Testis (tissue), 3 donors: ENCODE measurements around the gene SH2D4B. TPM values are rescaled to one million over a fixed set of nuclear protein-coding genes. Genes with fewer than 3 reads are reported as not detected.

Experiments
- DNase-seq: peaks from one replicate; pipeline ENCODE4 v3.0.0-alpha.2; 2019
- H3K27ac ChIP-seq, 2 donors: fragments of 200-600 bp; sonication (generic); one replicate each; pipeline ENCODE4 v1.5.1; 2019
- H3K27me3 ChIP-seq: fragments of 200-600 bp; sonication (generic); one replicate; pipeline ENCODE4 v1.5.1; 2019
- H3K36me3 ChIP-seq: fragments of 200-600 bp; sonication (generic); one replicate; pipeline ENCODE4 v1.5.1; 2017; ENCODE audit warnings: low read depth; ENCODE audit errors: missing control alignments
- H3K4me1 ChIP-seq: fragments of 200-600 bp; sonication (generic); one replicate; pipeline ENCODE4 v1.5.1; 2019
- H3K4me3 ChIP-seq, 2 donors: fragments of 200-600 bp; sonication (generic); one replicate each; pipeline ENCODE4 v1.5.1; 2017 to 2019
- H3K9me3 ChIP-seq: fragments of 200-600 bp; sonication (generic); one replicate; pipeline ENCODE4 v1.5.1; 2017
- POLR2A ChIP-seq: fragments of 450-650 bp; IDR thresholded peaks from one replicate; pipeline ENCODE4 v1.6.1; 2017; ENCODE audit warnings: antibody characterized with exemption, mild to moderate bottlenecking, moderate library complexity
- WGBS, 2 donors: methylation state at CpG; one replicate each; pipeline ENCODE4 v1.1.5; 2018; 5-methylcytosine and 5-hydroxymethylcytosine counted together
- intact Hi-C: fragments of 100-400 bp; cut with DNase I; formaldehyde crosslinking; loops from one replicate; pipeline ENCODE4 v1.15.1; 2023; ENCODE audit warnings: low total_unique reads
- polyA plus RNA-seq: library from polyadenylated mRNA; stranded (reverse); fragments of 350-450 nt; fragmentation: Illumina TruSeq; extraction: RNeasy Lipid Tissue Mini Kit (QIAGEN cat#74804); gene quantifications from one replicate; pipeline ENCODE4 v1.2.3, GENCODE V29; 2014; ENCODE audit warnings: low read depth, low replicate concordance; ENCODE audit not compliant: insufficient read depth
- total RNA-seq, 2 donors: library from RNA; depleted of rRNA; stranded (reverse); fragments of >200 nt; gene quantifications; one replicate each; pipeline ENCODE4 v1.2.3, GENCODE V29; 2016
- TF ChIP-seq, protein P1 (sequence below), 3 experiments: fragments of 450-650 bp in 2 of 3; fragments of 200-600 bp in 1 of 3; sonication (generic) in 1 of 3; IDR thresholded peaks; one replicate each; pipeline ENCODE4 v1.5.1; 2016 to 2019; ENCODE audit warnings: antibody characterized with exemption in 3 of 3, mild to moderate bottlenecking in 2 of 3, moderate library complexity in 1 of 3

SH2D4B gene
- total and polyA plus RNA-seq, 3 donors from 2014 or later, result 0.22 to 1.1 (median 0.55) TPM

- TF ChIP-seq, protein P1, sequence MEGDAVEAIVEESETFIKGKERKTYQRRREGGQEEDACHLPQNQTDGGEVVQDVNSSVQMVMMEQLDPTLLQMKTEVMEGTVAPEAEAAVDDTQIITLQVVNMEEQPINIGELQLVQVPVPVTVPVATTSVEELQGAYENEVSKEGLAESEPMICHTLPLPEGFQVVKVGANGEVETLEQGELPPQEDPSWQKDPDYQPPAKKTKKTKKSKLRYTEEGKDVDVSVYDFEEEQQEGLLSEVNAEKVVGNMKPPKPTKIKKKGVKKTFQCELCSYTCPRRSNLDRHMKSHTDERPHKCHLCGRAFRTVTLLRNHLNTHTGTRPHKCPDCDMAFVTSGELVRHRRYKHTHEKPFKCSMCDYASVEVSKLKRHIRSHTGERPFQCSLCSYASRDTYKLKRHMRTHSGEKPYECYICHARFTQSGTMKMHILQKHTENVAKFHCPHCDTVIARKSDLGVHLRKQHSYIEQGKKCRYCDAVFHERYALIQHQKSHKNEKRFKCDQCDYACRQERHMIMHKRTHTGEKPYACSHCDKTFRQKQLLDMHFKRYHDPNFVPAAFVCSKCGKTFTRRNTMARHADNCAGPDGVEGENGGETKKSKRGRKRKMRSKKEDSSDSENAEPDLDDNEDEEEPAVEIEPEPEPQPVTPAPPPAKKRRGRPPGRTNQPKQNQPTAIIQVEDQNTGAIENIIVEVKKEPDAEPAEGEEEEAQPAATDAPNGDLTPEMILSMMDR (IDR thresholded peaks at IDR 0.05), result no peak
- TF ChIP-seq POLR2A, result no peak
- Histone ChIP-seq H3K4me3 (no peak overlapping the region), H3K9me3 (no peaks in the 10 kb centered on the region), H3K27me3 (no peaks in the 10 kb centered on the region), H3K36me3 (no peaks in the 10 kb centered on the region), H3K4me1 (peaks cover 9% of the 10 kb centered on the region), H3K27ac (no peak overlapping the region)
- intact Hi-C loops, result loop anchor here (10.0 kb wide), 1 partner anchor 255 kb away; no protein-coding TSS in a partner anchor
- 79 to 98% methylated on average over 2 of the region's 2 CpGs for WGBS, 2 donors
- no peak for DNase-seq
Observed at GRCh38 chr10:80669485-80669884, 131.8 kb downstream of the SH2D4B start.

- Histone ChIP-seq H3K9me3 (no peaks in the 10 kb centered on the region), H3K4me1 (peaks cover 8% of the 10 kb centered on the region), H3K36me3 (no peaks in the 10 kb centered on the region), H3K27me3 (no peaks in the 10 kb centered on the region), H3K4me3 (no peak overlapping the region), H3K27ac (no peak overlapping the region)
- 88 to 89% methylated on average over 6 of the region's 6 CpGs for WGBS, 2 donors
- intact Hi-C loops, result no loop called here
- TF ChIP-seq, protein P1 (IDR thresholded peaks at IDR 0.05), result no peak
- TF ChIP-seq POLR2A, result no peak
- DNase-seq, result no peak
Observed at GRCh38 chr10:80670774-80671173, 133.1 kb downstream of the SH2D4B start.

DNA sequence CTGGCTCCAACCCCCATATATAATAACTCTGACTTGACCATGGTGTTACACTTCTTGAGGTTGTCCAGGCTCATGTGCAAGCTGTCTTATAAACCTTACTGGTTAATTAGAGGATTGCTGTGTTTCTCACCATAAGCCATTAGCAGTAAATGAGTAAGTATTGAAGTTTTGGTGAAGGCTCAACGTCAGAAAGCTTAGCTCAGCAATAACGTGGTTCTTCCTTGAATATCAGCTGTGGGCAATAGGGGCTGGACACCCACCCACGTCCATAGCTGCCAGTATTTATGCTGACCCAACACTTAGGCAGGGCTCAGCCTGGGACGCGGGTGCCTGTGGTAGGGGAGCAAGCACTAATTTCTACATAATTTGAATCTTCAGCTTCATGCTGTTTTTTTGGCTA lies 134.1 kb downstream of the SH2D4B start:
- intact Hi-C loops, result no loop called here
- H3K4me1 ChIP-seq, result no peaks in the 10 kb centered on the region
- no peak overlapping the region for H3K4me3 ChIP-seq
- H3K27ac ChIP-seq, result no peak overlapping the region
- no peaks in the 10 kb centered on the region for H3K9me3 ChIP-seq
- TF ChIP-seq POLR2A, result no peak
- TF ChIP-seq, protein P1 (IDR thresholded peaks at IDR 0.05), result no peak
- no peaks in the 10 kb centered on the region for H3K36me3 ChIP-seq
- no peak for DNase-seq
- 86 to 88% methylated on average over 5 of the region's 5 CpGs for WGBS, 2 donors
- H3K27me3 ChIP-seq, result no peaks in the 10 kb centered on the region

DNA sequence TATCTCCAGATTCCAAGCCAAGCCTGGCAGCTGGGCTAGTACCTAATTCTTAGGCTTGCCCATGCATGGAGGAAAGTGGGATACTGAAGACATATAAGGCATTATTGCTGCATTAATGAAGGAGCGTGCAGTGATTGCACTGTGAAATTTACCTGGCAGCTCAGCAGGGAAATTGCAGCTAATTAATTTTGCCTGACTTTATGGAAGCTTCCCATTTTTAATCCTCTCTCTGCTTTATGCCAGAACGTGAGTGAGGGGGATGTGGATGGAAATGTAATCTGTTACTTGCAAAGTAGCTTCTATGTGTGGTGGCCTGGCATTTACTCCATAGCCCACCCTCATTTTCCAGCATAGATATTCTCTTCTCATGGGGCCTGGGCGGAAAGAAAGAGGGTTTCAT lies 134.9 kb downstream of the SH2D4B start:
- WGBS, 2 donors, result 83 to 91% methylated on average over 3 of the region's 3 CpGs
- Histone ChIP-seq H3K4me1 (no peaks in the 10 kb centered on the region), H3K9me3 (no peaks in the 10 kb centered on the region), H3K36me3 (no peaks in the 10 kb centered on the region), H3K4me3 (no peak overlapping the region), H3K27me3 (no peaks in the 10 kb centered on the region), H3K27ac (no peak overlapping the region)
- intact Hi-C loops, result no loop called here
- no peak for TF ChIP-seq POLR2A
- TF ChIP-seq, protein P1 (IDR thresholded peaks at IDR 0.05), result no peak
- no peak for DNase-seq

GRCh38 chr10:80674809-80675208 lies 137.1 kb downstream of the SH2D4B start:
- 78 to 81% methylated on average over 1 of the region's 1 CpG for WGBS, 2 donors

More at GRCh38 chr10:80674809-80675208, 137.1 kb downstream of the SH2D4B start:
- no peaks in the 10 kb centered on the region for H3K36me3 ChIP-seq
- no peak for TF ChIP-seq POLR2A
- TF ChIP-seq, protein P1 (IDR thresholded peaks at IDR 0.05), result no peak
- no peaks in the 10 kb centered on the region for H3K27me3 ChIP-seq
- intact Hi-C loops, result no loop called here
- H3K9me3 ChIP-seq, result no peaks in the 10 kb centered on the region
- no peak overlapping the region for H3K27ac ChIP-seq
- DNase-seq, result no peak
- no peak overlapping the region for H3K4me3 ChIP-seq
- no peaks in the 10 kb centered on the region for H3K4me1 ChIP-seq
